Coronary artery (tissue), 2 donors: ENCODE results near the gene MAIP1.

ENCODE experiments used
- DNase-seq: peaks from one replicate; pipeline ENCODE4 v3.0.0-alpha.2; 2017; ENCODE audit warnings: low spot score
- H3K27ac ChIP-seq, 2 donors: fragments of 200-600 bp; sonication (generic); one replicate each; pipeline ENCODE4 v1.5.1; 2016 to 2019
- H3K4me3 ChIP-seq: fragments of 200-600 bp; sonication (generic); 2 replicates; pipeline ENCODE4 v1.5.1; 2016; ENCODE audit warnings: mild to moderate bottlenecking, moderate library complexity
- CTCF ChIP-seq: fragments of 200-600 bp; sonication (generic); IDR thresholded peaks from one replicate; pipeline ENCODE4 v1.5.1; 2019; ENCODE audit warnings: antibody characterized with exemption

The MAIP1 gene

GRCh38 chr2:200012401-200012800, 57.0 kb downstream of the MAIP1 start:
- no peak for DNase-seq
- Histone ChIP-seq H3K4me3 (no peak overlapping the region), H3K27ac (no peak overlapping the region)
- TF ChIP-seq CTCF, result no peak
